Aorta (tissue), 5 donors: ENCODE measurements around the gene RCAN2. TPM values are rescaled to one million over a fixed set of nuclear protein-coding genes. Genes with fewer than 3 reads are reported as not detected.

Experiments used
- ATAC-seq: fragments of 200-7000 bp; cut with Tn5 transposase; one replicate; pipeline ENCODE4 v1.9.1; 2022; ENCODE audit warnings: moderate library complexity; ENCODE audit not compliant: low FRiP score
- DNase-seq, 2 donors: peaks; one replicate each; pipeline ENCODE4 v3.0.0-alpha.2; 2020
- H3K27ac ChIP-seq, 2 donors: one replicate each; pipeline ENCODE4 v1.5.1; 2013; ENCODE audit warnings: low read length in 2 of 2, mild to moderate bottlenecking in 2 of 2, moderate library complexity in 2 of 2, control low read depth in 1 of 2, inconsistent platforms in 1 of 2, low read depth in 1 of 2
- H3K27me3 ChIP-seq, 2 donors: one replicate each; pipeline ENCODE4 v1.6.1; 2013; ENCODE audit warnings: control low read depth in 1 of 2, low read length in 1 of 2, mild to moderate bottlenecking in 1 of 2, moderate library complexity in 1 of 2; ENCODE audit not compliant: insufficient read depth in 2 of 2, control insufficient read depth in 1 of 2
- H3K36me3 ChIP-seq, 2 donors: one replicate each; pipeline ENCODE4 v1.6.1; 2013; ENCODE audit warnings: control low read depth in 1 of 2, low read length in 1 of 2, mild to moderate bottlenecking in 1 of 2; ENCODE audit not compliant: insufficient read depth in 2 of 2, control insufficient read depth in 1 of 2
- H3K4me1 ChIP-seq, 2 donors: one replicate each; pipeline ENCODE4 v1.6.1; 2013; ENCODE audit warnings: low read length in 2 of 2, control low read depth in 1 of 2, mild to moderate bottlenecking in 1 of 2, moderate library complexity in 1 of 2; ENCODE audit not compliant: insufficient read depth in 2 of 2, control insufficient read depth in 1 of 2
- H3K4me3 ChIP-seq, 2 donors: one replicate each; pipeline ENCODE4 v1.5.1; 2013; ENCODE audit warnings: low read length in 2 of 2, control low read depth in 1 of 2, mild to moderate bottlenecking in 1 of 2
- H3K9me3 ChIP-seq: one replicate; pipeline ENCODE4 v1.6.1; 2013; ENCODE audit warnings: mild to moderate bottlenecking, low read length; ENCODE audit not compliant: control insufficient read depth
- WGBS, 2 donors: extraction: QIAGEN DNeasy Blood & Tissue Kit; methylation state at CpG; one replicate each; pipeline ENCODE4 v1.1.7; 2013; 5-methylcytosine and 5-hydroxymethylcytosine counted together
- intact Hi-C, 2 donors: fragments of 100-400 bp; cut with DNase I; formaldehyde crosslinking; loops; one replicate each; pipeline versions ENCODE4 v1.14.2 to v1.15.0; 2022
- long read RNA-seq, 2 donors: library from polyadenylated mRNA; unstranded; transcript quantifications; one replicate each; pipeline ENCODE4 v2.0.0, GENCODE V29; 2020 to 2021
- polyA plus RNA-seq, 2 donors: library from polyadenylated mRNA; stranded (reverse); fragments of 200-250 nt; gene quantifications; one replicate each; pipeline ENCODE4 v1.2.3, GENCODE V29; 2013
- total RNA-seq, 2 donors: library from RNA; stranded (reverse); fragmentation: NEBNext Ultra II Directional; extraction: Animal tissue kit (Norgen Biotek cat#: 25700); gene quantifications; one replicate each; pipeline ENCODE4 v1.2.1, GENCODE V29; 2021
- donor health status: healthy with polysubstance abuse.
- donor health status: Bipolar disorder and iron deficiency.
- donor health status: DM: no; HTN: no; CAD: no.
- donor health status: DM: no; HTN: no; CAD: no.
- donor health status: DM: yes; HTN: yes; CAD: no.

RCAN2 gene
- total RNA-seq, result 100 to 1,000 TPM in 1 of 2 donors, 10 to 100 TPM in 1; 87.3 to 235 TPM
- polyA plus RNA-seq, result 100 to 1,000 TPM; 123 to 137 TPM
- long read RNA-seq, donor 1, partial matches to known transcripts, result 67 of 198 reads
- long read RNA-seq, donor 1, other reads (novel, unspliced or antisense), result 131 of 198 reads
- long read RNA-seq, donor 2, partial matches to known transcripts, result 16 of 40 reads
- long read RNA-seq, donor 2, other reads (novel, unspliced or antisense), result 23 of 40 reads

- Histone ChIP-seq H3K27ac (peak within 1 kb of the TSS; percentile 32 to 73), H3K4me1 (peaks cover 0 to 4% of the 10 kb centered on the region in 2 donors), H3K9me3 (no peaks in the 10 kb centered on the region), H3K36me3 (peaks cover 0 to under 1% of the 10 kb centered on the region in 2 donors), H3K4me3 (peak within 1 kb of the TSS; percentile 74 to 82), H3K27me3 (no peaks in the 10 kb centered on the region)
- DNase-seq (peak; percentile 83 to 93), ATAC-seq (peak; percentile 91)
- intact Hi-C loops, result loop anchor here (2.0 to 5.0 kb wide), 4 partner anchors 54 to 136 kb away; no protein-coding TSS in a partner anchor
- WGBS, 2 donors, result 0% methylated on average over 26 to 51 of the region's 51 CpGs
Measured at GRCh38 chr6:46491201-46491627, at the start of gene RCAN2. Gene RCAN2 (minus strand): TSS chr6:46491449.

GRCh38 chr6:46539866-46540265 is 48.6 kb upstream of the RCAN2 start:
- no peak overlapping the region for H3K4me3 ChIP-seq
- DNase-seq, result no peak
- intact Hi-C loops, result no loop called here
- WGBS, 2 donors, result 66 to 71% methylated on average over 2 of the region's 2 CpGs
- no peaks in the 10 kb centered on the region for H3K27me3 ChIP-seq
- no peak overlapping the region for H3K27ac ChIP-seq
- no peaks in the 10 kb centered on the region for H3K9me3 ChIP-seq
- no peaks in the 10 kb centered on the region for H3K4me1 ChIP-seq
- no peak for ATAC-seq
- H3K36me3 ChIP-seq, result peaks cover 0 to 2% of the 10 kb centered on the region in 2 donors

GRCh38 chr6:46538800-46539480 is 47.7 kb upstream of the RCAN2 start:
- ATAC-seq, result no peak
- H3K9me3 ChIP-seq, result no peaks in the 10 kb centered on the region
- H3K27me3 ChIP-seq, result no peaks in the 10 kb centered on the region
- no peak overlapping the region for H3K4me3 ChIP-seq
- WGBS, 2 donors, result 55 to 61% methylated on average over 6 of the region's 6 CpGs
- H3K27ac ChIP-seq, result no peak overlapping the region
- H3K4me1 ChIP-seq, result no peaks in the 10 kb centered on the region
- peaks cover 0 to 2% of the 10 kb centered on the region in 2 donors for H3K36me3 ChIP-seq
- no peak for DNase-seq
- intact Hi-C loops, result no loop called here

GRCh38 chr6:46530896-46531295 is 39.6 kb upstream of the RCAN2 start:
- no peaks in the 10 kb centered on the region for H3K27me3 ChIP-seq
- H3K36me3 ChIP-seq, result no peaks in the 10 kb centered on the region
- ATAC-seq, result no peak
- intact Hi-C loops, result no loop called here
- 56 to 63% methylated on average over 3 of the region's 3 CpGs for WGBS, 2 donors
- no peak overlapping the region for H3K27ac ChIP-seq
- DNase-seq, result no peak
- no peak overlapping the region for H3K4me3 ChIP-seq
- H3K9me3 ChIP-seq, result no peaks in the 10 kb centered on the region
- peaks cover 3 to 8% of the 10 kb centered on the region in 2 donors for H3K4me1 ChIP-seq

- intact Hi-C loops, result loop anchor here in 1 of 2 donors (10.0 kb wide), 2 partner anchors 56 to 96 kb away; no protein-coding TSS in a partner anchor
- Histone ChIP-seq H3K36me3 (no peaks in the 10 kb centered on the region), H3K4me3 (no peak overlapping the region), H3K27ac (no peak overlapping the region), H3K27me3 (no peaks in the 10 kb centered on the region), H3K9me3 (no peaks in the 10 kb centered on the region), H3K4me1 (peaks cover 3 to 8% of the 10 kb centered on the region in 2 donors)
- DNase-seq (no peak), ATAC-seq (no peak)
- WGBS, 2 donors, result 56 to 57% methylated on average over 3 of the region's 3 CpGs
Measured at GRCh38 chr6:46528961-46529750, 37.9 kb upstream of the RCAN2 start.

GRCh38 chr6:46526607-46527006 is 35.4 kb upstream of the RCAN2 start:
- Histone ChIP-seq H3K4me1 (peaks cover 3 to 8% of the 10 kb centered on the region in 2 donors), H3K9me3 (no peaks in the 10 kb centered on the region), H3K4me3 (no peak overlapping the region), H3K36me3 (no peaks in the 10 kb centered on the region), H3K27me3 (no peaks in the 10 kb centered on the region), H3K27ac (no peak overlapping the region)
- no peak for ATAC-seq
- 95 to 97% methylated on average over 2 of the region's 2 CpGs for whole genome bisulfite sequencing, 2 donors
- DNase-seq, result no peak
- intact Hi-C loops, result loop anchor here in 1 of 2 donors (10.0 kb wide), 2 partner anchors 58 to 98 kb away; no protein-coding TSS in a partner anchor

GRCh38 chr6:46525583-46525982 is 34.3 kb upstream of the RCAN2 start:
- Histone ChIP-seq H3K9me3 (no peaks in the 10 kb centered on the region), H3K27ac (no peak overlapping the region), H3K27me3 (no peaks in the 10 kb centered on the region), H3K4me1 (peaks cover 2 to 9% of the 10 kb centered on the region in 2 donors), H3K4me3 (no peak overlapping the region), H3K36me3 (no peaks in the 10 kb centered on the region)
- intact Hi-C loops, result loop anchor here in 1 of 2 donors (10.0 kb wide), 2 partner anchors 59 to 99 kb away; no protein-coding TSS in a partner anchor
- DNase-seq (no peak), ATAC-seq (no peak)

GRCh38 chr6:46521464-46521971 is 30.3 kb upstream of the RCAN2 start:
- intact Hi-C loops, result loop anchor here (5.0 to 10.0 kb wide), 5 partner anchors 63 to 103 kb away; no protein-coding TSS in a partner anchor
- no peaks in the 10 kb centered on the region for H3K27me3 ChIP-seq
- no peak overlapping the region for H3K4me3 ChIP-seq
- DNase-seq, result no peak
- ATAC-seq, result peak; percentile 84
- H3K36me3 ChIP-seq, result no peaks in the 10 kb centered on the region
- peak overlapping the region in 1 of 2 donors; percentile 93 for H3K27ac ChIP-seq
- no peaks in the 10 kb centered on the region for H3K9me3 ChIP-seq
- peaks cover 0 to 11% of the 10 kb centered on the region in 2 donors for H3K4me1 ChIP-seq
